Caki2 (cell line): Measurements from ENCODE around the gene TACC2. TPM values are rescaled to one million over a fixed set of nuclear protein-coding genes. Genes with fewer than 3 reads are reported as not detected.
A peak's percentile ranks its signal among the peaks of the same experiment; 100 is the strongest.

Experiments used
- DNase-seq: peaks from one replicate; pipeline ENCODE4 v3.0.0-alpha.2; 2015; ENCODE audit warnings: low read depth
- in situ Hi-C: cut with HindIII; loops from 2 replicates; pipeline ENCODE4 v1.10.0; 2016; ENCODE audit warnings: low sequenced_read_pairs, low pct_unique_long_range_greater_than_20kb, mixed read lengths
- total RNA-seq: library from RNA; depleted of rRNA; stranded (reverse); fragments of >200 nt; shearing (Covaris generic); gene quantifications from 2 replicates; pipeline ENCODE4 v1.2.3, GENCODE V29; 2014; ENCODE audit warnings: low replicate concordance

The TACC2 gene
- total RNA-seq, 1 experiment from 2014 or later, result 21.8 TPM

GRCh38 chr10:122127943-122128342 lies 139.0 kb downstream of the TACC2 start:
- DNase-seq, result no peak
- in situ Hi-C loops, result no loop called here

DNA sequence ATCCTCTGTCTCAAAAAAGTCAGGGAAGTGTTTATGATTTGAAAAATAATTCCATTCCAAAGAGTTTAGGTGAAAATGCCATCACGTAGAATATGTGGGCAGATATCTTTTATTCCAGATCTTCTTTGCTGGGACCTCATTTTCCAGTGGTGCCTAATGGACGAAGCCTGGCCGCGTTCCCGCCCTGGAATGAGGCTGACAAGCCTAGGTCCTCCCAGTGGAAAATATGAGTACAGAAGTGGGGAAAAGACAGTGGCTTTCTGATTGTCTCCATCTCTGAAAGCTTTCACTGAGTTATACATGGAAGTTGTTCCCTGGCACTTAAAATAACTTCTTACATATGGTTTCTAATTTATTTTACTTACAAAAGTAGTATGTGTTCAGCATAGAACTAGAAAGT lies 139.4 kb downstream of the TACC2 start:
- in situ Hi-C loops, result no loop called here
- no peak for DNase-seq

DNA sequence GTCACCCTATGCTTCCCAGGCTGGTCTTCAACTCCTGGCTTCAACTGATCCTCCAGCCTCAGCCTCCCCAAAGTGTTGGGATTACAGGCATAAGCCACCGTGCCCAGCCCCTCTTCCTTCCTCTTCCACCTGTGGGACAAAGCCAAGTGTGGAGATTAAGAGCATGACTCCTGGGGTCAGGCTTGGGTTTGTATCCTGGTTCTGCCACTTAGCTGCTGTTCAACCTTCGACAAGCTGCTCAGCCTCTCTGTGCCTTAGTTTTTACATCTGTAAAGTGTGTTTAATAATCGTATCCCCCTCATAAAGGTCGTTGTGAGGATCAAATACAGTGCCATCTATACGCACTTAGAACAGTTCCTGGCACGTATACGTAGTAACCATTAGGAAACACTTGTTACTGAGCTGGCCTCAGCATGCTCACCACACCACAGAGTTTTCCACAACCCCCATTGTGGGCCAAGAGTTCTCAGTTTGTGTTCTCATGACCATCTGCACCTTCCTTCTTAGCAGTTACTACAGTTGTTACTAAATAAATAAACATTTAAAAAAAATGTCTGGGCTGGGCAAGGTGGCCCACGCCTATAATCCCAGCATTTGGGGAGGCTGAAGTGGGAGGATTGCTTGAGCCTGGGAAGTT lies 141.6 kb downstream of the TACC2 start:
- no peak for DNase-seq
- in situ Hi-C loops, result no loop called here

- in situ Hi-C loops, result no loop called here
- DNase-seq, result no peak
These were observed 143.4 kb downstream of the TACC2 start for GRCh38 chr10:122132331-122132755.

- in situ Hi-C loops, result no loop called here
- no peak for DNase-seq
These were observed 144.1 kb downstream of the TACC2 start for GRCh38 chr10:122132882-122133565.

DNA sequence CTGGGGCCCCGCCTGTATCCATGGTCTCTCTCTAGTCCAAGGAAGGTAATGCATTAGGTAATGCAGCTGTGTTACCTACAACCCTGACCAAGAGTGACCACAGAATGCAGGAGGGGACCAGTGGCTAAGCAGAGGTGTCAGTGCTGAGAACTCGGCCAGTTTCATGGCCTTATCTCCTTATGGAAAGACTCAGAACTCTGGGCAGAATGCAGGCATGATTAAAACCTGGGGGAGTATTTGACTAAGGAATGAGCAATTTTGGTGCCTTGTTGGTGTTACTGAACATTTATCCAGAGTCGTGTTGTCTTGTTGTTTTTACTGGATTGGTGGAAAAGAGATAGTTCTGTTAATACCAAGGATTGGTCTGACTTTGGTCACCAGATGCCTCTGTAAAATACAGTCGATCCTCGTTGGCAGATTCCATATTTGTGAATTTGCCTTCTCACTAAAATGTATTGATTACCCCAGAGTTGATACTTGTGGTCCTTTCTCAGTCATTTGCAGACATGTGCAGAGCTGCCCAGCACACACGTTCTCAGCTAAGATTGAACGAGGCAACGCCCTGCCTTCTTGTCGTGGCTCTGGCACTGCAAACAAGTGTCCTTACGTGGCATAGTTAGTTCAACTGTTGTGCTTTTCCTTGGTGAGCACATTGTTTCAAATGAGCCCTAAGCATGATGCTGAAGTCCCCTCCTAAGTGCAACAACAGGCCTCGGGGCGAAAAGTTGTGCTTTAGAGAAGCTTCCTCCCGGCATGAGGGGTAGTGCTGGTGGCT lies 146.5 kb downstream of the TACC2 start:
- in situ Hi-C loops, result no loop called here
- no peak for DNase-seq

DNA sequence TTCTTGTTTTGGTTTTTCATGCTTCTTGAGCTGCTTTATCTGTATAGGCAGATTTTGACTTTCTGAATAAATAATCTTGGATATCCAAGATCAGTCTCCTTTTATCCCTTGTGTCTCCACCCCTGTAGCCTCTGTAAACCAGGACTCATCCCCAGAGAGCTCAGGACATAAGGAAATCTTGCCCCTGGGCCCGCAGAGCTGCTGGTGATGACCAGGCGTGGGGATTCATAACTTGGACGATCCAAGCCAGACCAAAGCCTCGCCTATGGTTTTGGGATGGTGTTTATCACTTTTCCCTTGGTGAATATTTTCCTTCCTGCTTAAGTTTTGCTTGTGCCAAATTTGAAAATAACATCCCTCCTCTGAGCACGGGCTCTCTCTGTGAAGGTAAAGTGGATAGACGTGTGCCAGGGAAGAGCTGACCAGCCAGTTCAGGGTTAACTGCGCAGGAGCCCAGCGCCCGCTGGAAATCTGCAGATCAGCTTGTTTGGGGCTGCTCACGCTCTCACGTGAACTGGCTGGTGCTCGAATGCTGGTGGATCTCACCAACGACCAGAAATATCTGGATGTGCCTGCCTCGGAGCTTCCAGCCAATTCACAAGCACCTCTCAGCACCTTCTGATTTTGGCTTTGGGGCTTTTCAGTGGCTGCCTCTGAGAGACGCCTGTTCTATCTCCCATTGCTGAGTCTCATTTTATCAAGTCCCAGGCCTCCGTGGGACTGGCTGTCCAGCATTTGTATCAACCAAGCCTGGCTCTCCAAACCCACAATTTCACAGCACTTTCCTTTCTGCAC lies 150.1 kb downstream of the TACC2 start:
- in situ Hi-C loops, result no loop called here
- no peak for DNase-seq

GRCh38 chr10:122139627-122140170 lies 150.7 kb downstream of the TACC2 start:
- in situ Hi-C loops, result no loop called here

DNA sequence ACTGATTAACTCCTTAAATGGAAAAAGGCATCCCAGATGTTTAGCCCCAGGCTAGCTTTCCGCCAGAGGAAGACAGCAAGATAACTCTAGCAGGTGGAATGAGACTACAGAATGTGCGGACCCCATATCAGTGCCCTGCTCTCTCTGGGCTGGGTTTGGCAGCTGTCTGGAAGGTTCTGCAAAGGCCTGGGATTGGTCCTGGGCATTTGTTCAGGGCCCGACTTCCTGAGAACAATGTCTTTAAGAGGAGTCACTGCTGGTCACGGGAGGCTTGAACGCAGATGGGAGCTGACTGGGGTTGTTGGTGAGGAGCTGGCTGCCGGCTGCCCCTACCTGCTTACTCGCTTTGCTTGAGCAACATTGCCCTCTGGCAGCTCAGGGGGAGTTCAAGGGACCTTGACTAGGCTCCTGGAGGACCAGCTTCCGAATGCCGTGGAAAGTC lies 151.5 kb downstream of the TACC2 start:
- in situ Hi-C loops, result no loop called here
- no peak for DNase-seq

More at GRCh38 chr10:122139627-122140170, 150.7 kb downstream of the TACC2 start:
- no peak for DNase-seq

DNA sequence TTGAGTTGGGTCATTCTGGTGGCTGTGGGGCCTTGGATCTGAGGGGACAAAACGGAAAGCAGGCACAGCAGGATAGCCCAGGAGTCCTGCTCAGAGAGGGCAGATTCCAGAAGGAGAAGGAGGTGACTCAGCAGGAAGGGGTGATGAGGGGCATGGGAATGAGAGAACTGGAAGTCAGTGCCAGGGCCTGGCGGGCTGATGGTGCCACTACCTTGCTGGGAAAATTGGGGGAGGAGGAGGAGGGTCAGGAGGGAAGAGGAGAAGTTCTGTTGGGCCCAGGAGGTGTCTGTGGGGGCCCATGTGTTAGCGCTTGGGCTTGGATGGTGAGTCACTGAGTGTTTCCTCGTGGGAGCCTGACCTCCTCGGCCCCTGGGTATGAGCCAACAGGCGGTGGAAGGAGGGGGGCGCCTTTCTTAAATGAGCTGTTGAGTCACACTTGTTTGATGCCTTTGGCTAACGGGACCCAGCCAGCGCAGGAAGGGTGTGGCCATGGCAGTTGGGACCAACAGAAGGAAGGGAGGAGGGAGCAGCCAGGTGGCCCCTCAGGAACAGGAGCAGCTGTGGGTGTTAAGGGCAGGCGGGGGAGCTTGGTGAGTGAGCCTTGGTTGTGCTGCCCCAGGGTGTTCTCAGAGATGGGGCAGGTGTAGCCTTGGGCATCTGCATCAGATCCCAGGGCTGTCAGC lies 152.1 kb downstream of the TACC2 start:
- peak; percentile 93 for DNase-seq
- in situ Hi-C loops, result no loop called here

DNA sequence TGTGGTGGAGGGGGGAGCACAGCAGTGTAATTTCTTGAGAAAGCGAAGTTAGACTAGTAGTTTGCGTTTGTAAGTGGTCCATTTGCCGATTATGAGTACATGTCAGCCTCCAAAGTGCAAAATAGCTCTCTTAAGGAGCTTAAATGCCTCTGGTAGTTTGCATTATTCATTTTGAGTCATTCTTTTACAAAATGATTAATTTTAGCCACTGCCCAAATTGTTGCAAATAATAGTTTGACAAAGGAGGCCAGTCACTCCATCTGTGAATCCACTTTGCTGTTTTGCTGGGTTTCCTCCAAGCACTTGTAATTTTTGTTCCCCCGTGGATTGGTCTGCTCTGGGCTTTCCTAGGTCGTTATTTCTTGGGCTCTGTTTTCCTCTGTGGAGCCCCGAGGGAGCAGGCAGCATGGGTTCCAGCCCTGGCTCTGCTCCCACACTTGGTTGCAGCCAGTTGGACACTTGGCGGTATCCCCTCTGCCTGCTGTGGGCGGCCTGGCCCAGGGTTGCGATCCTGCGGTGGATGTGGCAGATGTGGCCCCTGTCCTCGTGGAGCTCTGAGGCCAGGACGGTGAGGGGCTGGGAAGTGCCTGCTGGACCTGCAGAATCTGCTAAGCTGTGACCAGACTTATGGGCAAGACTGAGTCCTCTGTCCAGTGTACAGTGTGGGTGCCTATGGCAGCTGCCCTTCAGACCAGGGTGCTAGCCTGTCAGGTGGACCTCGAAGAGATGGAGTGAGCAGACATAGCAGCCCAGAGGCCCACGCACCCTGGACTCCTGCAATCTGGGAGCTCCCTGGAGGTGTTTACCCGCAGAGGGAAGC lies 153.1 kb downstream of the TACC2 start:
- DNase-seq, result no peak
- in situ Hi-C loops, result no loop called here

GRCh38 chr10:122142641-122143237 lies 153.8 kb downstream of the TACC2 start:
- no peak for DNase-seq
- in situ Hi-C loops, result no loop called here

- DNase-seq, result no peak
- in situ Hi-C loops, result no loop called here
These were observed 154.4 kb downstream of the TACC2 start for GRCh38 chr10:122143238-122143841.

GRCh38 chr10:122144199-122144598 lies 155.2 kb downstream of the TACC2 start:
- no peak for DNase-seq
- in situ Hi-C loops, result no loop called here

- no peak for DNase-seq
- in situ Hi-C loops, result no loop called here
These were observed 156.2 kb downstream of the TACC2 start for GRCh38 chr10:122145113-122145512.

GRCh38 chr10:122147663-122148062 lies 158.7 kb downstream of the TACC2 start:
- in situ Hi-C loops, result no loop called here
- no peak for DNase-seq
